ENCODE results near the gene EFHD1.

GRCh38 chr2:232635820-232636219 is 2.4 kb downstream of the EFHD1 start:
- TF ChIP-seq CTCF (IDR thresholded peaks at IDR 0.05) (no peak), REST (IDR thresholded peaks at IDR 0.05; ENCODE audit: insufficient read depth in 1 of 2, low read depth in 2 of 2, low read length in 1 of 2) (no peak), SIN3A (IDR thresholded peaks at IDR 0.05; ENCODE audit: borderline replicate concordance, insufficient read depth, low read depth, low read length) (no peak), TCF7L2 (IDR thresholded peaks at IDR 0.05; ENCODE audit: low read depth, low read length) (no peak), POLR2AphosphoS5 (IDR thresholded peaks at IDR 0.05; ENCODE audit: low read depth, low read length) (no peak)

Measured in Panc1 (cell line).